Fibroblast of gingiva (primary cell): ENCODE measurements around the gene TIFAB.
"Not testable (repeated sequence)": the region's sequence is repeated elsewhere in the genome, so short reads cannot be mapped to it uniquely, and the experiment has no call there.

Experiments used
- DNase-seq: peaks from one replicate; pipeline ENCODE4 v3.0.0-alpha.2; 2011; ENCODE audit warnings: low read depth

The TIFAB gene, protein sequence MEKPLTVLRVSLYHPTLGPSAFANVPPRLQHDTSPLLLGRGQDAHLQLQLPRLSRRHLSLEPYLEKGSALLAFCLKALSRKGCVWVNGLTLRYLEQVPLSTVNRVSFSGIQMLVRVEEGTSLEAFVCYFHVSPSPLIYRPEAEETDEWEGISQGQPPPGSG

DNA sequence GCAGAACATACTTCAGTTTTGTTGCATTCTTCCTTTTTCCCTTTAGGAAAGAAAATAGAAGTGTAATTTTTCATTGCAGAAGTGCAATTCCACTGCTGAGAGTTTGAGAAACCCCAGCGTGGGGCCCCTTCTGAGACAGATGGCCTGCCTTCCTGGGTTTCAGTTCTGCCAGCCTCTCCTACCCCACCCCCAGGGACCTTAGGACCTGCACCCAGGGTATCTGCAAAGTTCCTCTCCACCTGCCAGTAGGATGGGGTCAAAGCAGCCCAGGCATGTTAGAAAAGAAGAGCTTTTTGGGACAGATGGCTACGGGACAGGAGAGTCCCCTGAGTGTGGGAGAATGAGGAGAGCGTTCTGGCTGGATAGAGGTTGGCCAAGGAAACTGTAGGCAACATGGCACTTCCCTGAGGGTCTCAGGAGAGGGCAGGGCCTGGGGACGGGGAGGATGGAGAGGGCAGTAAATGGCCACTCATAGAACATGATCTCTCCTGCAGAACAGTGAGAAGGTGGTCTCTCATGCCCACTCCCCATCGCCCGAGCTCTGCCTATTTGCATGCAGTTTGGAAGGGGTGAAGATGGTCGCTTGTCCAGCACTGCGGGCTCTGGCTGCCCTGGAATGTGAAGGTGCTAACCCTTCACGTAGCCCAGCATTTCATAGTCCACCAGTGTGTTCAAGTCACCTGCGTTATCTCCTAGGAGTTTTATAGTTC lies at the start of gene TIFAB:
Gene TIFAB (minus strand): TSS at position 31 of the 710 bp plus-strand sequence. CDS start 2,412 bp downstream, outside the sequence.
- DNase-seq = no peak

GRCh38 chr5:135498637-135498995 lies 46.5 kb upstream of the TIFAB start:
- no peak for DNase-seq

GRCh38 chr5:135497971-135498636 lies 46.0 kb upstream of the TIFAB start:
- no peak for DNase-seq

DNA sequence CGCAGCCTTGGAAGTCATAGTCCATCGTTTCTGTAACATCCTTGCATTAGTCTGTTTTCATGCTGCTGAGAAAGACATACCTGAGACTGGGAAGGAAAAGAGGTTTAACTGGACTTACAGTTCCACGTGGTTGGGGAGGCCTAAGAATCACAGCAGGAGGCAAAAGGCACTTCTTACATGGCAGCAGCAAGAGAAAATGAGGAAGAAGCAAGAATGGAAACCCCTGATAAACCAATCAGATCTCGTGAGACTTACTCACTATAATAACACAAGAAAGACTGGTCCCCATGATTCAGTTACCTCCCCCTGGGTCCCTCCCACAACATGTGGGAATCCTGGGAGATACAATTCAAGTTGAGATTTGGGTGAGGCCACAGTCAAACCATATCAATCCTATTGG lies 43.4 kb upstream of the TIFAB start:
- DNase-seq = not testable (repeated sequence)

DNA sequence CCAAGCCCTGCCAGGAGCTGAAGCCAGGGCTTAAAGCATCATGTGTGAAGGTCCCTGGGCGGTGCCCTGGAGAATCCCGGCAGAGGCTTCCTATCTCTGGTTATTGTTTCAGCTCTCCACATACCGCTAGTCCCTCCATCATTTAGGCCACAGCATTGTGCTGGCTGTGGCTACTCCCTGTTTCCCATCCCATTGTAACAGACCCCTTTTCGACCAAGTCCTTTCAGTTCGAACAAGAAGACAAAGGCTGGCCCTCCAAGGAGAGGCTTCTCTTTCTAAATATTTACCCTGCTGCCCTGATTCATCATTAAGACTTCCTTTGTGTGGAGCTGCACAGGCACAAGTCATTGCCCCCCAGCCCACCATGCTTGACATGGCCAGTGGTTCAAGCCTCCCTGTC lies 42.0 kb upstream of the TIFAB start:
- DNase-seq = no peak

DNA sequence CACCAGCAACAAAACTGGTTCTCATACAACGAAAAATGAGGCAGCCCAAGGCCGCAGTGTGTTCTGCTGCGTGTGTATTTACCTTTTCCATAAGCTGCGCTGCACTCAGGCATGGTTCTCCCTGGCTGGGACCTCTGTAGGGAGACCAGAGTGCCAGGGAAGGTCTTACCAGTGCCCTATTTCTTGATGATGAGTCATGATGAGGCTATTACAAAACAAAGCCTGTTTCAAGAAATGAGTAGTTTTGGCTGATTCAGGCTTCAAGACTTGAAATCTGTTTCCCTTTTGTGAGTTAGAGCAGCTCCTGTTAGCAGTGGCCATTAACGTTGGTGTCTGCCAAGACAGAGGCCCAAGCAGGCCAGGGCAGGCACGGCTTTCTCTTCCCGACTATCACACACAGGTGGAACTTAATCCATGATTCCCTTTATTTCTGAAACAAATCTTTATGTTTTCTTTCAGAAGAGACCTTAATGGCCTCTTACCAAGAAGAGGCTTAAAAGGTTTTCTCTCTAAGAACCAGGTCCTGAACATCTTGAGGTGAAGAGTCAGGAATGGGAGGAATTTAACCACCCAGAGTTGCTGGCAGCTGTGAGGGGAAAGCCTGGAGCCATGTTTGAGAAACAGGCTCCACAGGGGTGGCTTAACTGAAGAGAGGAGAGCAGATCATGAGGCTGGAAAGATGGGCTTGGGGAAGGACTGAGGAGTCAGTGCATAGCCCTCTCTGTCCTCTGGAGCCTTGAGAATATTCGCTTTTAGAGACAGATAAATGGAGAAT lies 41.4 kb upstream of the TIFAB start:
- DNase-seq = peak; percentile 92

DNA sequence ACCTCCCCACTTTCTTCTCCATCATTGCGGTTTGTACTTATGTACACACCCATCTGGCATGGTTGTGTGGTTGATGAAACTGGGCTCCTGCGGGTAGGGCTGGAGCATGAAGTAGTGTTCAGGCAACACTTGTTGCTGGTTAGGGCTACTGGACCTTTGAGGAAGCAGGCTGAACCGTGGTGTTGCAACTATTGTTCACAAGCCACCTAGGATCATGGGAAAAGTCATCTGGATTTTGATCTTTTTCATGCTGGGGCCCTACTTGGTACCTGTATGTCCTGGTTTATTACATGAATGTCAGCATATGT lies 40.1 kb upstream of the TIFAB start:
- no peak for DNase-seq

DNA sequence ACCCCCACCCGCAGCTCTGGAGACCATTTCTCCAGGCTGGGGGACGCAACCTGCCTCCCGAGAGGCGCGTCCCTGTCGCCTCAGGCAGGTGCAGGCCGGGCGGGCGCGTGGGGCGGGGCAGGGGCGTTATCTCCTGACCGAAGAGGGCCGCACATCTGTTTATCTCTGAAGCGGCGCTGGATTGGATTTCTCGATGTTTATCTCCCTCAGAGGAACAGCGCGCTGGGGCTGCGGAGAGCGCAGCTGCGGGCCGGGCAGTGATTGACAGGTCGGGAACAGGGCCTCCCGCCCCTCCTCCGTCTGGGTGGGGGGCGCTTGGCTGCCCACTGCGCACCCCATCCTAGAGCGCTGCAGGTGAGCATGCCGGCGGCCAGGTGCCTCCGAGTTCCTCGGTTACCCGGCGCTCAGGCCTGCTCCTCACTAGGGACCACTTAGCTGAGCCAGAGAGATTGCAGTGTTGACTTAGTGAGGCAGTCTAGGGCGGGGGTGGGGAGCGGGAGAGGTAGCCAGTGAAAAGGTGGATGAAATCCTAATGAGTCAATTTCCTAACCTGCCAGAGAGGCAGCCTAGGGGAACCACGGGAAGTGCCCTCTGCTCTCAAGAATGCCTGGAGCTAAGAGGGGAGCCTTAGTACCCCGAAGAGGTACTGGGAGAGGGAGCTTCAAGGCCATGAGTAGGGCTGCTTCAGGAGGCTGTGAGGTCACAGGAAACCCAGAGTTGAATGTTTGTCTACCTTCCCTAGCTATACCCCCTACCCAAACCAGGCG lies 39.6 kb upstream of the TIFAB start:
- no peak for DNase-seq

- no peak for DNase-seq
Observed at GRCh38 chr5:135491038-135491551, 38.9 kb upstream of the TIFAB start.

- no peak for DNase-seq
Observed at GRCh38 chr5:135490245-135491037, 38.3 kb upstream of the TIFAB start.

GRCh38 chr5:135489466-135490244 lies 37.5 kb upstream of the TIFAB start:
- no peak for DNase-seq

DNA sequence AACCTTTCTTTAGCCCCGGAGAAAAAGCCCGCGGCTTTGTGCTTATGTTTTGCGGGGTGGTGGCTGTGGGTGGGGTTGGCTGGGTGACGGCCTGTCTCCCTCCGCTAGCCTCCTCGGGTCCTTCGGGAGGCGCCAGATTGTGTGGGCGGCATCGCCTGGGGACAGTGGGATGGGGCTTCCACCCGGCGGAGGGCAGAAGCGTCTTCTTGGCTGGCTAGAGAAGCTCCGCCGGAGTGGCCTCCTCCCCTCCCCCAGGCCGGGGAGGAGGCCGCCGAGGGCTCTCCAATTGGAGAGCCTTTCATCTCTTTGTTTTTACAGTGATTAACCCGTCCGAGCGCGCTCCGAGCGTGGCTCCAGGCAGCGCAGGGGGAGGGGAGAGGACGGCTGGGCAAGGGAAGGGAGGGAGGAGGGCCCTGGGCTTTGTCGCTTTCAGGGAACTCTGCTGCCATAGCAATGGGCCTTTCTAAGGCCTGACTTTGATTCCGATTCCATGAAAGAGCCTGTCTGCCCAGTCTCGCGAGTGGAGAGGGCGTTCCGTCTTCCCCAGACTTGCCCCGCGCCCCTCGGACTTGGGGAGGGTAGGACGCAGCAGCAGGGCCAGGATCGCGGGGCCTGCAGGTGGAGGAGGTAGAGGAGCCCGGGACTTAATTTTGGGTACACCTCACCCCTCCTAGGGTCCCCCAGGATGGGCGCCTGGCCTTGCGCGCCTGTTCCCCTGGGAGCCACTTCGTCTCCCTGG lies 36.7 kb upstream of the TIFAB start:
- DNase-seq = peak; percentile 69

DNA sequence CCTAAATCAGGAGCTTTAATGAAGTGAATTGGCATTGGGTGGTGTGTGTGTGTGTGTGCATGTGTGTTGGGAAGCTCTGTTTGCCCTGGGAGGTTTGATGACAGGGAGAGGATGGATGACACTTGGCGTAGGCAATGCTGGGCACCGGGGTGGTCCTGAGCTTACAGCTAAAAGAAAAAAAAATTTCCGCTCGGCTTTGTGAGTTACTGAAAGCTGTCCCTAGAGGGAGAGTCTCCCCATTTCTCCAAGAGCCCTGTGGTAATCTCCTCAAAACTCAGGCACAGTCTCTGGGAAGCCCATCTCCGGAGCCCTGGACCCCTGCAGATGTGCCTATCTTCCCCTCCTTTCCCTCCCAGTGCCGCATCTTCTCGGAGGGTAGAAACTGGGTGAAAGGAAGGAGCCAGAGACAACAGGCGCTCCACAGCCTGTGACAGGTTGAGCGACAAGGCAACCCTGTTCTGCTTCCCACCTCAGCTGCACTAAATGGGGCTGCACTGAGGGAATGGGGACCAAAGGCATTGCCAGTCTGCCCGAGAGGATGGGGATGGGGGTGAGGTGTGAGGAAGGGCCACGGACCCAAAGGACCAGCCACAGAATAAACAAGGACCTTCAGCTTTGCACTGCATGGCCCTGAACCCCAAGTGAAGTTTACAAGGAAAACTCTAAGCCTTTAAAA lies 35.8 kb upstream of the TIFAB start:
- DNase-seq = no peak

DNA sequence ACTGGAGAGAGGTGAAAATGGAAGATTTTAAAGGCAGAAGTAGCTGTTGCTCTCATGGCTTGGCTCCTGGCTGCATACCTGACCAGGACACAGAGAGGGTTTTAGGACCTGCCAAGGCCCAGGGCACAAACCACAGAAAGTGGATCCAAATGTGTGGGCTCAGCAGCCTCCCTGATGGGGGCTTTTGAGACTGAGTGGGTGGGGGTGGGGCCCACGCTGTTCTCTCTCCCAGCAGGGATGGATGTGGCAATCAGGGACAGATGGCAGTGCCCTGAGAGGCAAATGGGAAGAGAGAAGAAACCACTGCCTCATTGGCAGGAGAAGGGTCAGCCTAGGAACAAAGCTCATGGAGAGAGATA lies 34.9 kb upstream of the TIFAB start:
- DNase-seq = no peak

GRCh38 chr5:135486131-135487036 lies 34.2 kb upstream of the TIFAB start:
- no peak for DNase-seq

GRCh38 chr5:135484674-135485086 lies 32.5 kb upstream of the TIFAB start:
- no peak for DNase-seq

DNA sequence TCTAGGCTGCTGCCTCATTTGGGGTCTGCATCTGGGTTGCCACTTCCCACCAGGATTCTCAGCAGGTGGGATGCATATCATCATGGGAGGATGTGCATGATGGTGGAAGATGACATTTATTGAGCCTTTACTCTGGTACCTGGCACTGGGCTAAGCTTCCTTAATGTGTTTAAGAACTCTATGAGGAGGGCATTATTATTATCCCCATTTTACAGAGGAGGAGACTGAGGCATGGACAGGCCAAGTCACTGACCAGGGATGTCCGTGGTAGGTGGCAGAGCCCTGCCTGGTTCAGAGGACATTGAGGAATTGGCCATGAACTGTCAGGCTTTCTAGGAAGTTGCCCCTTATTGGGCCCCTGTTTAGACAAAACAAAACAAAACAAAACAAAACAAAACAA lies 31.1 kb upstream of the TIFAB start:
- no peak for DNase-seq

GRCh38 chr5:135482381-135482933 lies 30.3 kb upstream of the TIFAB start:
- no peak for DNase-seq
